Upper lobe of left lung (tissue), 6 donors: ENCODE results near the gene TMPRSS11F. TPM values are rescaled to one million over a fixed set of nuclear protein-coding genes. Genes with fewer than 3 reads are reported as not detected.

ENCODE experiments used
- ATAC-seq, 2 donors: fragments of 200-7000 bp; cut with Tn5 transposase; one replicate each; pipeline ENCODE4 v1.9.1; 2022; ENCODE audit warnings: mild to moderate bottlenecking in 2 of 2, moderate library complexity in 2 of 2; ENCODE audit not compliant: low FRiP score in 2 of 2
- DNase-seq, 2 donors: peaks; one replicate each; pipeline ENCODE4 v3.0.0-alpha.2; 2019 to 2020
- H3K27ac ChIP-seq, 4 donors: fragments of 200-600 bp; sonication (generic); one replicate each; pipeline ENCODE4 v1.5.1; 2016 to 2019
- H3K27me3 ChIP-seq, 4 donors: fragments of 200-600 bp; sonication (generic); one replicate each; pipeline ENCODE4 v1.5.1; 2017 to 2019
- H3K36me3 ChIP-seq, 4 donors: fragments of 200-600 bp; sonication (generic); one replicate each; pipeline ENCODE4 v1.5.1; 2016 to 2019
- H3K4me1 ChIP-seq, 4 donors: fragments of 200-600 bp; sonication (generic); one replicate each; pipeline ENCODE4 v1.5.1; 2018 to 2019
- H3K4me3 ChIP-seq, 4 donors: fragments of 200-600 bp; sonication (generic); one replicate each; pipeline ENCODE4 v1.5.1; 2017 to 2019; ENCODE audit warnings: mild to moderate bottlenecking in 2 of 4, moderate library complexity in 1 of 4
- H3K9me3 ChIP-seq, 4 donors: fragments of 200-600 bp; sonication (generic); one replicate each; pipeline ENCODE4 v1.5.1; 2018 to 2019
- CTCF ChIP-seq, 6 experiments: fragments of 450-650 bp in 4 of 6; fragments of 200-600 bp in 2 of 6; sonication (generic) in 2 of 6; IDR thresholded peaks; one replicate each; pipeline ENCODE4 v1.5.1; 2016 to 2019; ENCODE audit warnings: antibody characterized with exemption in 6 of 6
- EP300 ChIP-seq, 4 donors: sonication (generic); formaldehyde crosslinking; IDR thresholded peaks; one replicate each; pipeline ENCODE4 v1.5.1; 2017; ENCODE audit warnings: antibody characterized with exemption in 4 of 4, control low read depth in 2 of 4
- POLR2A ChIP-seq, 4 donors: fragments of 450-650 bp; IDR thresholded peaks; one replicate each; pipeline ENCODE4 v1.5.1; 2016 to 2017; ENCODE audit warnings: antibody characterized with exemption in 4 of 4, mild to moderate bottlenecking in 2 of 4
- POLR2AphosphoS5 ChIP-seq, 2 donors: sonication (generic); formaldehyde crosslinking; IDR thresholded peaks; one replicate each; pipeline ENCODE4 v1.5.1; 2017; ENCODE audit warnings: antibody characterized with exemption in 2 of 2
- WGBS, 2 donors: methylation state at CpG; one replicate each; pipeline ENCODE4 v1.1.5; 2017 to 2018; 5-methylcytosine and 5-hydroxymethylcytosine counted together
- total RNA-seq, 6 donors: library from RNA; depleted of rRNA in 4 of 6; stranded (reverse); fragments of >200 nt in 4 of 6; gene quantifications; one replicate each; pipeline versions ENCODE4 v1.1.0 to v1.2.1, GENCODE V29; 2016 to 2021
- donor health status: DM: no; HTN: no; CAD: no; lungs with moderate emphysema.
- donor health status: DM: no; HTN: yes; CAD: no; lungs with severe emphysema.

TMPRSS11F gene
- total RNA-seq, 6 donors from 2014 or later, result not detected

DNA sequence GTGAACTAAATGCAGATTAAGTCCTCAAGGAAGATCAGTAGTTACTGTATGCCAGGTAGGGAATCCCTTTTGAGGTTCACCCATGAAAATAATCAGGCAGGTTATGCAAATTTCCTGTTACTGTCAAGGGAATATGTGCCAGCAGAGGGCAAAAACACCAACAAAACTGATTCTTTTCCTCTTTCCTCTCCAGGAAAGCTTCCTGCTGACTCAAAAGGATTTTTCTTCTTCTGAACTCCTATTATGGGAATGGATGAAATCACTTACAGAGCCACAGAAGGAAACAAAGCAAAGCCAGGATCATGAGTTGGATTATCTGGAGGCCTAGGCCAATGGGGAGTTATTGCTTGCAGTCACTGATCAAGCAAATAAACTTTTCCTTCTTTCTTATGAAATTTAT, 49.7 kb downstream of the TMPRSS11F start:
- H3K27ac ChIP-seq, result no peak overlapping the region
- H3K27me3 ChIP-seq, result no peaks in the 10 kb centered on the region
- H3K4me1 ChIP-seq, result no peaks in the 10 kb centered on the region
- H3K4me3 ChIP-seq, result no peak overlapping the region
- TF ChIP-seq POLR2A (IDR thresholded peaks at IDR 0.05) (no peak), CTCF (IDR thresholded peaks at IDR 0.05) (no peak), EP300 (IDR thresholded peaks at IDR 0.05) (no peak), POLR2AphosphoS5 (IDR thresholded peaks at IDR 0.05) (no peak)
- ATAC-seq (no peak), DNase-seq (no peak)
- no peaks in the 10 kb centered on the region for H3K36me3 ChIP-seq
- no peaks in the 10 kb centered on the region for H3K9me3 ChIP-seq

GRCh38 chr4:68077737-68078136, 51.9 kb downstream of the TMPRSS11F start:
- Histone ChIP-seq H3K4me3 (no peak overlapping the region), H3K27me3 (no peaks in the 10 kb centered on the region), H3K4me1 (no peaks in the 10 kb centered on the region), H3K9me3 (no peaks in the 10 kb centered on the region), H3K27ac (no peak overlapping the region), H3K36me3 (no peaks in the 10 kb centered on the region)
- WGBS, 2 donors, result 88 to 96% methylated on average over 8 of the region's 8 CpGs
- TF ChIP-seq CTCF (IDR thresholded peaks at IDR 0.05) (no peak), EP300 (IDR thresholded peaks at IDR 0.05) (no peak), POLR2AphosphoS5 (IDR thresholded peaks at IDR 0.05) (no peak), POLR2A (IDR thresholded peaks at IDR 0.05) (no peak)
- no peak for ATAC-seq
- DNase-seq, result peak in 1 of 2 donors; percentile 53

DNA sequence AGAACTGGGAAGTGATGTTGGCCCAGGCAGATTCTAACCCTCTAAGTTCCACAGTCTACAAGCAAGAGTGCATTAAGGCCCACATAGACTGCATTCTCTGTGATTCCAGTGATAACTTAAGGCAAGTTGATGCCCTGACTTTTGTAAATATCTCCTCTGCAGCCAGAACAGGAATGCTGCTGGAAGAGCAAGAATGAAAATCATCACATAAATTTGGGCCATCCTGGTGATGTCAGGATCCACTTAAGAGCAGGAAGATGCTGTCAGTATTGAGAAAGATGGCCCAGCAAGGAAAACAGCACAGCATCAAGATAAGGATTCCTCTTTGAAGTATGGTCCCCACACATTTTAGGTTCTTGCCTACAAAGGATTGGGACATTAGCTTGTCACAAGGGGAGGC, 52.4 kb downstream of the TMPRSS11F start:
- ATAC-seq, result no peak
- Histone ChIP-seq H3K9me3 (no peaks in the 10 kb centered on the region), H3K27me3 (no peaks in the 10 kb centered on the region), H3K27ac (no peak overlapping the region), H3K4me3 (no peak overlapping the region), H3K36me3 (no peaks in the 10 kb centered on the region), H3K4me1 (no peaks in the 10 kb centered on the region)
- TF ChIP-seq EP300 (IDR thresholded peaks at IDR 0.05) (no peak), POLR2AphosphoS5 (IDR thresholded peaks at IDR 0.05) (no peak), CTCF (IDR thresholded peaks at IDR 0.05) (no peak), POLR2A (IDR thresholded peaks at IDR 0.05) (no peak)
- no peak for DNase-seq

GRCh38 chr4:68076194-68076593, 53.5 kb downstream of the TMPRSS11F start:
- WGBS, 2 donors, result 80 to 84% methylated on average over 2 of the region's 2 CpGs
- H3K9me3 ChIP-seq, result no peaks in the 10 kb centered on the region
- H3K27ac ChIP-seq, result no peak overlapping the region
- H3K4me3 ChIP-seq, result no peak overlapping the region
- no peaks in the 10 kb centered on the region for H3K4me1 ChIP-seq
- no peaks in the 10 kb centered on the region for H3K36me3 ChIP-seq
- DNase-seq (no peak), ATAC-seq (no peak)
- no peaks in the 10 kb centered on the region for H3K27me3 ChIP-seq
- no peak for TF ChIP-seq POLR2A (IDR thresholded peaks at IDR 0.05)

GRCh38 chr4:68074397-68074796, 55.3 kb downstream of the TMPRSS11F start:
- H3K36me3 ChIP-seq, result no peaks in the 10 kb centered on the region
- no peak overlapping the region for H3K4me3 ChIP-seq
- no peaks in the 10 kb centered on the region for H3K27me3 ChIP-seq
- no peak for DNase-seq
- no peak overlapping the region for H3K27ac ChIP-seq
- TF ChIP-seq POLR2AphosphoS5 (IDR thresholded peaks at IDR 0.05), result no peak
- no peak for TF ChIP-seq EP300 (IDR thresholded peaks at IDR 0.05)
- no peak for TF ChIP-seq CTCF (IDR thresholded peaks at IDR 0.05)
- TF ChIP-seq POLR2A (IDR thresholded peaks at IDR 0.05), result no peak
- H3K9me3 ChIP-seq, result no peaks in the 10 kb centered on the region
- peak in 1 of 2 donors; percentile 74 for ATAC-seq
- no peaks in the 10 kb centered on the region for H3K4me1 ChIP-seq
